DMS53 treated with DMSO at 0.1 percent for 48 hours (cell line): ENCODE data around the gene METTL2A.
"Not testable (repeated sequence)": the region's sequence is repeated elsewhere in the genome, so short reads cannot be mapped to it uniquely, and the experiment has no call there.

Experiments used
- DNase-seq: peaks from one replicate; lab custom pipeline; 2025; ENCODE audit not compliant: unreplicated experiment; lab: John Stamatoyannopoulos, UW

The METTL2A gene

DNA sequence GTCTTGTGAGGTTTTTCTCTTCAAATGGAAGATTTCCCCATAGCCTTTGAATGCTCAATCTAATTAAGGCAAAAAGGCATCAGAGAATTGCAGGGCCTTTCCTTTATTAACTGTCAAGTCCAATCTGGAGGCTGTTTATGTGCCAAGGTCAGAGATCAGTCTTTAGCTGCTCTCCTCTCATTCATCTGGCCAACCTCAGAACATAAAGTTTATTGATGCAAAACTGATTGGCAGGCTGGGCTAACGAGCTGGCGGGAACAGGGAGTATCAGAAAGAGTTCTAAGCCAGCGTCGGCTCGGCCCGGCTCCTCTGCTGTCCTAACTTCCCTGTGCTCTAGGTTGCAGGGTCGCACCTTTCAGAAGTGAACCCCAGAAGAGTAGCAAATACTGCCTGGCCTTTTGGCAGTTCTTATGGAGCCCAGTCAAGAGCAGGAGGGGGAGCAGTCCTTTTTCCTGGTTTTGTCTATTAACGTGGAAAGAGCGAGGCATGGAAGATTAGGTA lies 47.7 kb downstream of the METTL2A start:
- DNase-seq = not testable (repeated sequence)

DNA sequence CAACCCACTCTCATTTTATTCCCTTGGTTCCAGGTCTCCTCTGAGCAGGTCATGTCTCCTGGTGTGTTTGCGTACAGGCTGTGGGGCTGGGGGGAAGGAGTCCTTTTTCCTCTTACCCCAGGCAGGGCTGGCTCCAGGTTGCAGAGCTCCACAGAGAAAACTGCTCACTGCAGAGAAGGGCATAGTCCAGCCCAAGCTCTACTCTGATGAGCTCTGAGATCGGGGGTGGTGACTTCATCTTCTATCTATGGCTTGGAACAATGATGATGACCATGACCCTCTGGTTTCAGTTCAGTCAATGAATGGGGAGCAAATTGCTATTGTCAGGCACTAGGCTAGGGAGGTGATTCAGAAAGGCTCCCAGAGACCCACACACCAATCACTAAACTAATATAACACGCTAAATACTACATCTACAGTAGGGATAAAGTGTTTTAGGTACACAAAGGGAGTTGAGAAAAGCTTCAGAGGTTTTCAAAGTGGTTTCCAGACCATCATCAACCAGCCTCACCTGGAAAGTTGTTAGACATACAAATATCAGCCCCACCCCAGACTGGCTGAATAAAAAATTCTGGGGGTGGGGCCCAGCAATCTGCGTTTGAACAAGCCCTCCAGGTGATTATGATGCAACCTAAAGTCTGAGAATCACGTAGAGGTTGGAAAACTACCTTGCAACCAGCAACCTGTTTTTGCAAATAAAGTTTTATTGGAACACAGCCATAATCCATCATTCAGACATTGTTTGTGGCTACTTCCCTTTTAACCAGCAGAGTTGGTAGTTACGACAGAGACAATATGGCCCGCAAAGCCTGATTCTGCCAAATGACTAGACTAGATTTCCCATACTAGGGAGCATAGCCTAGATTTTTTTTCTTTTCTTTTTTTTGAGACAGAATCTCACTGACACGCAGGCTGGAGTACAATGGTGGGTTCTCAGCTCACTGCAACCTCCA lies 49.6 kb downstream of the METTL2A start:
- DNase-seq = peak; percentile 1

DNA sequence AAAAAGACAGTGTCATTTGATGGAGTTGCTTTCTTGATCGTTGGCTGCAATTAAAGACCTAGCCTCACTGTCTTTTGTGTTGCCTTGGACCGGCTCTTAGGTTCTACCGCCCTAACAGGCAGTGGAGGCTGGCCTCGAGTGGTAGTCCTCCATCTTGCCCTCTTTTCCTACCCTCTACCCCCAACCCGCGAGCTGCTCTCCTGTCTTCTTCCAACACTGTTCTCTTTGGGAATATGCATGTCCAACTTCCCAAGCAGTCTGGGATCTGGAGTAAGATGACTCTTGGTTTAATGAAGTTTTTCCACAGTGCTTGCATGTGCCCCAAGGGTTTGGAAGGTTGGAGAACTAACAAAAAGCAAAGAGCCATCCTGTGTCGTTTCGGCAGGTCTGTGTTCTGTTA lies 53.4 kb downstream of the METTL2A start:
- DNase-seq = not testable (repeated sequence)

GRCh38 chr17:62477718-62478408 lies 54.2 kb downstream of the METTL2A start:
- DNase-seq = not testable (repeated sequence)

DNA sequence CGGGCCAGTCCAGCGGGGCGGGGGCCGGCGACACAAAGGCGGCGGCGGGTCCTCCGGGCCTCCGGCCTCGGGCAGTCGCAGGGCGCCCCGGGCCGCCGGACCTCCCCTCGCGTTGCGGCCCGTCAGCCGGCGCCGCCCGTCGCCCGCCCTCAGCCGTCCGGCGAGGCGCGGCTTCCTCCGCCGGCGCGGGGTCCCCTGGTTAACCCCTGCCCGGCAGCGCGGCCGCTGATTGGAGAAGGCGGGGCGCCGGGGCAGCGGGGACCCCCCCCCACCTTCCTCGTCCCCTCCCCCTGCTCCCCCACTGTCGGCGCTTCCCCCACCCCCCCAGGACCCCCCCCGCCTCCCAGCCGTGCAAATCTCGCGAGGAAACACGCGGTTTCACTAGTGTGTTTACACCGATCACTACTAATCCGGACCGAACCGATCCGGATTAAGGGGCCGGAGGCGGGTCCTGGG lies 54.8 kb downstream of the METTL2A start, which contains the start of gene TLK2:
Gene TLK2, plus strand, starts transcription at position 402 of the 456 bp plus-strand sequence. CDS start 2,301 bp downstream, outside the sequence.
- peak; percentile 14 for DNase-seq

DNA sequence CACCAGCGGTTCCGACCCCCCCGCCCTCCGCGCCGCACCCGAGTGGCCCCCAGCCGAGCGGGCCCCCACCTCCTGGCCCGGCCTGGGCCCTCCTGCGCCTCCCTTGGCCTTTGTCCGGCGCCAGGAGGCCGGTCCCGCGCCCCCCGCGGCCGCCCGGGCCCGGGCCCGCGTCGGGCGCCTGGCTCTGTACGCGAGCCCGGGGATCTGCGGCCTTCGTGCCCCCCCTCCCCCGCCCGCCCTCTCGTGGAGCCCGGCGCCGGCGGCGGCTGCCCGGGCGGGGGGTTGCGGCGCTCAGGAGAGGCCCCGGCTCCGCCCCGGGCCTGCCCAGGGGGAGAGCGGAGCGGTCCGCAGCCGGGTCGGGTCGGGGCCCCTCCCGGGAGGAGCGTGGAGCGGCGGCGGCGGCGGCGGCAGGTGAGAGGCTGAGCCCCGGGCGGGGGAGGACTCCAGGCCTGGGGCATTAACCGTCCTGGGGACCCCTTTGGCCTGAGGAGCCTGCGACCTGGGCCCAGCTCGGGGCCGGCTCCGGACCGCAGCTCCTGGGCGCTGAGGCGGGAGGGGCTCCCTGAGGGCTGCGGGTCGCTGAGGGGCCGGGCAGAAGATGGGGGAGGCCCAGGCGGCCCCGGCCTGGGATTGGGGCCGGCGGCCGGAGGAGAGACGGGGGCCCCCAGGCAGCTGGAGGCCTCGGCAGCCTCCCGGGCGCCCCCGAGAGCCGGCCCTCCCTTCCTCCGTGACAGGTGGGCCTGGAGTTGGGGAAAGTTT lies 55.4 kb downstream of the METTL2A start:
- not testable (repeated sequence) for DNase-seq

GRCh38 chr17:62479639-62480258 lies 56.1 kb downstream of the METTL2A start:
- DNase-seq = peak; percentile 34

- DNase-seq = not testable (repeated sequence)
These were observed 58.9 kb downstream of the METTL2A start for GRCh38 chr17:62482553-62482952.

DNA sequence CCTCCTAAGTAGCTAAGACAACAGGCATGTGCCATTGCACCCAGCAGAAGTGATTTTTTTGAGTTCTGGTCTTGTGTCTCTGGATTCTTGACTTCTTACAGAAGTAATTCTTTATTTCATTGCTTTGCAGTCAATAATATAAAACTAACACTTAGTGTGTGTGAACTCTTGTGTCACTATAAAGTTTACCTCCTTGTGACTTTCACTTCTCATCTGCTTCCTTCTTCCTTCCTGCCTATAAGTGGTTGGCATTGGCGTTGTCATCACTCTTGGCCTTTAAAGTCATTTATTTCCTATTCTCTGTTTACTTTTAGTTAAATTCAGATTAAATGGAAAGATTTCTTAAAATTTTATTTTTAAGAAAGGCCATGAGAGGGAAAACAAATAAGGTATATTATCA lies 67.3 kb downstream of the METTL2A start:
- not testable (repeated sequence) for DNase-seq

DNA sequence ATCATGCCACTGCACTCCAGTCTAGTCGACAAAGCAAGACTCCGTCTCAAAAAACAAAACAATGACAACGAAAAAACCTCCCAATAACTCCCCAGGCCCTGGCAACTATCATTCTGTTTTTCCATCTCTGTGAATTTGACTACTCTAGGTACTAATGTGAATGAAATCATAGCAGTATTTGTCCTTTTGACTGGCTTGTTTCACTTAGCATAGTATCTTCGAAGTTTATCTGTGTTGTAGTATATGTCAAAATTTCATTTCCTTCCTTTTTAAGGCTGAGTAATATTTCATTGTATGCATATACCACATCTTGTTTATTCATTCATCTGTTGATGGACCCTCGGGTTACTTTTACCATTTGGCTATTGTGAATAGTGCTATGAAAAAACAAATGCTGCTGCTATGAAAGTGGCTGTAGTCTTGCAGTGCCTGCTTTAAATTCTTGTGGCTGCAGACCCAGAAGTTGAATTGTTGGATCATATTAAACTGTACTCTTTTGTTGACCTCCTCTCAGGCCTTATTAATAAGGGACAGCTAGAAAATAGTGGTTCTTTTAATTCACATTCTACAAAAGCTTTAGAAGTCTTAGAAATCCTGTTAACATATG lies 69.5 kb downstream of the METTL2A start:
- DNase-seq = not testable (repeated sequence)

DNA sequence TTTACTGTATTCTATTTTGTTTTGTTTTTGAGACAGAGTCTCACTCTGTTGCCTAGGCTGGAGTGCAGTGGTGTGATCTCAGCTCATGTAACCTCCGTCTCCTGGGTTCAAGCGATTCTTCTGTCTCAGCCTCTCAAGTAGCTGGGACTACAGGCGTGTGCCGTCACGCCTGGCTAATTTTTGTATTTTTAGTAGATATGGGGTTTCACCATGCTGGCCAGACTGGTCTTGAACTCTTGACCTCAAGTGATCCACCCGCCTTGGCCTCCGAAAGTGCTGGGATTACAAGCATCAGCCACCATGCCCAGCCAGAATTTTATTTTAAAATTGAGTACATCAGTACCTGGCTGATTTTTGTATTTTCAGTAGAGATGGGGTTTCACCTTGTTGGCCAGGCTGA lies 70.4 kb downstream of the METTL2A start:
- DNase-seq = not testable (repeated sequence)

DNA sequence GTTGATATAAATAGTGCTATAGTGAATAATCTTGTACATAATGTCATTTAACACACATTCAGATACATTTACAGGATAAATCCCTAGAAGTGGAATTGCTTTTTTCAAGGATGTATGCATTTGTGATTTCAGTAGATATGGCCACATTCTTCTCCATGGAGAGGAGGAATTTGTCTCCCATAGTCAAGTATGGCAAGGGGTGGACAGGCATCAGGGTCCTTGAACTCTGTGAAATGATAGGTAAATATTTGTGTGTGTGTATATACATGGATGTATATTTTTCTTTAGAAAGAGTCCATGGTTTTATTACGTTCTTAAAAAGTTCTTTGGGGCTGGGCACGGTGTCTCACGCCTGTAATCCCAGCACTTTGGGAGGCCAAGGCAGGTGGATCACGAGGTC lies 72.6 kb downstream of the METTL2A start:
- not testable (repeated sequence) for DNase-seq

- DNase-seq = not testable (repeated sequence)
These were observed 75.1 kb downstream of the METTL2A start for GRCh38 chr17:62498796-62499195.
